Caco-2 (cell line): Measurements from ENCODE around the gene ZNF883. TPM values are rescaled to one million over a fixed set of nuclear protein-coding genes. Genes with fewer than 3 reads are reported as not detected.

Experiments used
- BruUV-seq: library from RNA; stranded (reverse); fragments of 400-500 nt; replicated peaks from 2 replicates; lab custom pipeline; 2021; lab: Mats Ljungman, UMichigan
- CTCF ChIA-PET: fragments of 300-600 bp; sonication (Branson Sonifier 250); formaldehyde crosslinking; loops from one replicate; lab custom pipeline; 2022; ENCODE audit warnings: antibody characterized with exemption; lab: Charles Lee
- POLR2A ChIA-PET: fragments of 300-600 bp; sonication (Branson Sonifier 250); formaldehyde crosslinking; loops from one replicate; lab custom pipeline; 2022; ENCODE audit warnings: antibody characterized with exemption; lab: Charles Lee
- DNase-seq, 2 experiments: peaks; one replicate each; pipeline versions ENCODE4 v3.0.0 to v3.0.0-alpha.2; 2020 to 2022
- H3K27me3 ChIP-seq: replicated peaks from 2 replicates; pipeline ENCODE4 v1.6.0; 2011; ENCODE audit warnings: low read length; ENCODE audit not compliant: control insufficient read depth, insufficient read depth
- H3K36me3 ChIP-seq: 2 replicates; pipeline ENCODE4 v1.5.1; 2011; ENCODE audit warnings: low read length; ENCODE audit not compliant: control insufficient read depth, insufficient read depth
- H3K4me1 ChIP-seq: fragments of 250-450 bp; sonication (Bioruptor Pico); 2 replicates; pipeline ENCODE4 v1.5.1; 2020; ENCODE audit warnings: mild to moderate bottlenecking
- H3K4me3 ChIP-seq: 2 replicates; pipeline ENCODE4 v1.5.1; 2011; ENCODE audit warnings: low read depth, mild to moderate bottlenecking, control low read depth, low read length
- H3K9me3 ChIP-seq: fragments of 250-450 bp; sonication (Bioruptor Pico); 2 replicates; pipeline ENCODE4 v1.5.1; 2020; ENCODE audit warnings: mild to moderate bottlenecking, moderate library complexity
- H3K27ac Mint-ChIP-seq: one replicate; pipeline ENCODE4 v1.8.0; 2022; ENCODE audit warnings: mixed read lengths; ENCODE audit not compliant: unreplicated experiment
- H3K27me3 Mint-ChIP-seq: one replicate; pipeline ENCODE4 v1.8.0; 2022; ENCODE audit warnings: mixed read lengths; ENCODE audit not compliant: insufficient read depth, unreplicated experiment
- H3K36me3 Mint-ChIP-seq: one replicate; pipeline ENCODE4 v1.8.0; 2022; ENCODE audit warnings: mild to moderate bottlenecking, mixed read lengths; ENCODE audit not compliant: insufficient read depth, unreplicated experiment
- H3K4me1 Mint-ChIP-seq: one replicate; pipeline ENCODE4 v1.8.0; 2022; ENCODE audit warnings: low read depth, mixed read lengths; ENCODE audit not compliant: unreplicated experiment
- H3K4me3 Mint-ChIP-seq: one replicate; pipeline ENCODE4 v1.8.0; 2022; ENCODE audit warnings: mild to moderate bottlenecking, moderate library complexity, mixed read lengths; ENCODE audit not compliant: unreplicated experiment
- H3K9me3 Mint-ChIP-seq: one replicate; pipeline ENCODE4 v1.8.0; 2022; ENCODE audit warnings: mixed read lengths; ENCODE audit not compliant: unreplicated experiment
- CTCF ChIP-seq, 2 experiments: fragments of 200-600 bp in 1 of 2; IDR thresholded peaks; 1 replicate in 1 of 2; 2 replicates in 1 of 2; pipeline versions ENCODE4 v1.5.1 to v1.8.0; 2011 to 2022; ENCODE audit warnings: antibody characterized with exemption in 1 of 2, control low read depth in 1 of 2, inconsistent platforms in 1 of 2, low read depth in 1 of 2, low read length in 1 of 2, mild to moderate bottlenecking in 1 of 2, moderate library complexity in 1 of 2; ENCODE audit not compliant: insufficient read depth in 1 of 2, severe bottlenecking in 1 of 2, unreplicated experiment in 1 of 2
- intact Hi-C: fragments of 100-400 bp; cut with micrococcal nuclease; formaldehyde crosslinking; loops from one replicate; pipeline ENCODE4 v1.10.0; 2022; ENCODE audit not compliant: unreplicated experiment
- total RNA-seq: library from RNA; stranded (reverse); gene quantifications from 2 replicates; pipeline ENCODE4 v1.2.3, GENCODE V29; 2022

ZNF883 gene
- total RNA-seq, 1 experiment from 2014 or later, result not detected

- Histone ChIP-seq H3K27me3 (no peaks in the 10 kb centered on the region), H3K4me3 (no peak overlapping the region), H3K36me3 (no peaks in the 10 kb centered on the region), H3K4me1 (no peaks in the 10 kb centered on the region), H3K9me3 (no peaks in the 10 kb centered on the region)
- Mint-ChIP-seq H3K36me3 (no peaks in the 10 kb centered on the region), H3K27ac (no peak overlapping the region), H3K4me1 (peaks cover 10% of the 10 kb centered on the region), H3K27me3 (peaks cover 6% of the 10 kb centered on the region), H3K9me3 (no peaks in the 10 kb centered on the region), H3K4me3 (no peak overlapping the region)
- peak; percentile 45 to 69 for TF ChIP-seq CTCF (IDR thresholded peaks at IDR 0.05; ENCODE audit: insufficient read depth in 1 of 2, low read depth in 1 of 2, low read length in 1 of 2, severe bottlenecking in 1 of 2, unreplicated experiment in 1 of 2)
- BruUV-seq, result no TSS peak
- DNase-seq, result peak; percentile 36 to 44
- ChIA-PET CTCF (no interaction called here), POLR2A (no interaction called here)
- intact Hi-C loops, result loop anchor here (1.0 to 5.0 kb wide), 2 partner anchors 46 to 187 kb away; no protein-coding TSS in a partner anchor
Observed at GRCh38 chr9:112925058-112925641, 86.8 kb downstream of the ZNF883 start.

- H3K9me3 ChIP-seq, result peaks cover 1% of the 10 kb centered on the region; the same call in 1 of the 2 replicates
- intact Hi-C loops, result no loop called here
- no peaks in the 10 kb centered on the region for H3K27me3 ChIP-seq
- H3K4me3 Mint-ChIP-seq, result no peak overlapping the region
- no peaks in the 10 kb centered on the region for H3K36me3 Mint-ChIP-seq
- no peak overlapping the region for H3K27ac Mint-ChIP-seq
- peaks cover 20% of the 10 kb centered on the region for H3K4me1 ChIP-seq
- BruUV-seq, result no TSS peak
- CTCF ChIA-PET, result no interaction called here
- no peak overlapping the region for H3K4me3 ChIP-seq
- peak; percentile 42 to 65 for TF ChIP-seq CTCF (IDR thresholded peaks at IDR 0.05; ENCODE audit: insufficient read depth in 1 of 2, low read depth in 1 of 2, low read length in 1 of 2, severe bottlenecking in 1 of 2, unreplicated experiment in 1 of 2)
- peaks cover 3% of the 10 kb centered on the region for H3K27me3 Mint-ChIP-seq
- peaks cover 31% of the 10 kb centered on the region for H3K4me1 Mint-ChIP-seq
- DNase-seq, result peak; percentile 37 to 49
- H3K36me3 ChIP-seq, result no peaks in the 10 kb centered on the region
- H3K9me3 Mint-ChIP-seq, result peaks cover 6% of the 10 kb centered on the region
- POLR2A ChIA-PET, result no interaction called here
Observed at GRCh38 chr9:112921549-112921948, 90.4 kb downstream of the ZNF883 start.

GRCh38 chr9:112917987-112918362 is 94.0 kb downstream of the ZNF883 start:
- Histone ChIP-seq H3K36me3 (no peaks in the 10 kb centered on the region), H3K4me1 (peaks cover 24% of the 10 kb centered on the region), H3K27me3 (no peaks in the 10 kb centered on the region), H3K9me3 (peaks cover 4% of the 10 kb centered on the region; the same call in 1 of the 2 replicates), H3K4me3 (no peak overlapping the region)
- Mint-ChIP-seq H3K27ac (peak overlapping the region; percentile 30), H3K4me1 (peaks cover 35% of the 10 kb centered on the region), H3K27me3 (peaks cover 3% of the 10 kb centered on the region), H3K36me3 (no peaks in the 10 kb centered on the region), H3K4me3 (no peak overlapping the region), H3K9me3 (peaks cover 17% of the 10 kb centered on the region)
- DNase-seq, result no peak
- intact Hi-C loops, result no loop called here
- TF ChIP-seq CTCF (IDR thresholded peaks at IDR 0.05; ENCODE audit: insufficient read depth in 1 of 2, low read depth in 1 of 2, low read length in 1 of 2, severe bottlenecking in 1 of 2, unreplicated experiment in 1 of 2), result no peak
- POLR2A ChIA-PET, result no interaction called here
- BruUV-seq, result no TSS peak
- CTCF ChIA-PET, result no interaction called here
